Fibroblast of the aortic adventitia (primary cell): ENCODE measurements around the gene PLSCR2. TPM values are rescaled to one million over a fixed set of nuclear protein-coding genes. Genes with fewer than 3 reads are reported as not detected.
"Not testable (repeated sequence)": the region's sequence is repeated elsewhere in the genome, so short reads cannot be mapped to it uniquely, and the experiment has no call there.

ENCODE experiments used
- DNase-seq: peaks from one replicate; pipeline ENCODE4 v3.0.0-alpha.2; 2010; ENCODE audit warnings: low read depth
- H3K4me3 ChIP-seq: 2 replicates; pipeline ENCODE4 v1.5.1; 2011; ENCODE audit warnings: low read depth, mild to moderate bottlenecking, control low read depth, low read length, moderate library complexity
- CTCF ChIP-seq: IDR thresholded peaks from 2 replicates; pipeline ENCODE4 v1.5.1; 2011; ENCODE audit warnings: mild to moderate bottlenecking, low read length, control low read depth, inconsistent platforms; ENCODE audit not compliant: insufficient read depth
- total RNA-seq: library from RNA; depleted of rRNA; stranded (reverse); fragments of >200 nt; gene quantifications from 2 replicates; pipeline ENCODE4 v1.2.3, GENCODE V29; 2012; ENCODE audit warnings: low replicate concordance

PLSCR2 gene
- total RNA-seq, 1 donor: not detected

GRCh38 chr3:146425341-146425740, 44.0 kb downstream of the PLSCR2 start:
- no peak for DNase-seq
- TF ChIP-seq CTCF: no peak
- no peak overlapping the region for H3K4me3 ChIP-seq

GRCh38 chr3:146421819-146422759, 47.3 kb downstream of the PLSCR2 start:
- peak; percentile 69 for DNase-seq
- no peak overlapping the region for H3K4me3 ChIP-seq
- TF ChIP-seq CTCF: peak; percentile 32

DNA sequence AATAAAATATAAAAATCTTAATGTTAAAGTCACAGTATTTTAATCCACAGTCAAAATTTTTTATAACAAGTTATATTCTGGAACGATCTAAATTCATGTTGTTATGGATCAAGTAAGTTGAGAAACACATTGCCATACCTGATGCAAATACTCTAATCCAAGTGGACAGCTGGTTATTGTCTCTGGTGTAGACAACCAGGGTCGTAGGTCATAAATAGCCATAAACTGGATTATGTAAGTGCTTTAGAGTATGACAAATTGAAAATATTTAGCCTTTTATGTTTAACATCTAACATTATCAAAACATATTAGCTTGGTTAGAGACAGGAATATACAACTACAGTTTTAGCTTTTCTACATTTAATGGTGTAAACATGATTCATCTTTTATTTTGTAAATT, 53.0 kb downstream of the PLSCR2 start:
- H3K4me3 ChIP-seq: no peak overlapping the region
- no peak for DNase-seq
- TF ChIP-seq CTCF: no peak

GRCh38 chr3:146414010-146414409, 55.4 kb downstream of the PLSCR2 start:
- H3K4me3 ChIP-seq: no peak overlapping the region
- no peak for DNase-seq
- no peak for TF ChIP-seq CTCF

DNA sequence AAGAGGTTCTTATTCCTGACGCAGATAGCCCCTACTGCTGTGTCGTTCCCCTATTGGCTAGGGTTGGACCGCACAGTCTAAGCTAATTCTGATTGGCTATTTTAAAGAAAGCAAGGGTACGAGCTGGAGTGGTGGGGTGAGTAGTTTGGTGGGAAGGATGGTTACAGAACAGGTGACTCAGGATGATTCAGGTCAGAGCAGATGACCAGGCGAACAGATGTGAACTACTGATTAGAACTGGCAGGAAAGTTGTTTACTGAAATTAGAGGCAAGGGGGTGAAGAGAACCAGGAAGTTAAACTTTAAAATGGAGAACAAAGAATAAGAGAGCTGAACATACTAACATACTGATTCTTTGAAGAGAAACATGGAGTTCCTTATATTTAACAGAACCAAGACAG, 56.6 kb downstream of the PLSCR2 start:
- H3K4me3 ChIP-seq, DNase-seq: not testable (repeated sequence)

DNA sequence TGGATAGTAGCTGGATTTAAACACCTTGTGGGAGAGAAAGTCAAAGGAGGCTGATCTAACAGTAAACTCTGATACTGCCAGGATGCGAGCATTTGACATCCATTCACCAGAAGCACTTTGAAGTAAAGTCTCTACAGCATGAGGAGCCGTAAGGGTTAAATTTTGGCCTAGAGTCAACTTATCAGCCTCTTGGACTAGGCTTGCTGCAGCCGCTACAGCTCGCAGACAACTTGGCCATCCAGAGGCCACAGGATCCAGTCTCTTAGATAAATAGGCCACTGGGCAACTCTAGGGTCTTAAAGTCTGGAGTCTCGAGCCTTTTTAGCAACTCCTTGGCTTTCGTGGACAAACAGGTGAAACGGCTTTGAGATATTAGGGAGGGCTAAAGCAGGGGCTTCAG, 61.4 kb downstream of the PLSCR2 start:
- no peak for DNase-seq
- H3K4me3 ChIP-seq: no peak overlapping the region
- TF ChIP-seq CTCF: no peak

- no peak for TF ChIP-seq CTCF
- DNase-seq: no peak
- no peak overlapping the region for H3K4me3 ChIP-seq
Measured at GRCh38 chr3:146404436-146404835, 64.9 kb downstream of the PLSCR2 start.
